ENCODE results near the gene NLRC5.
A peak's percentile ranks its signal among the peaks of the same experiment; 100 is the strongest.

The NLRC5 gene, protein sequence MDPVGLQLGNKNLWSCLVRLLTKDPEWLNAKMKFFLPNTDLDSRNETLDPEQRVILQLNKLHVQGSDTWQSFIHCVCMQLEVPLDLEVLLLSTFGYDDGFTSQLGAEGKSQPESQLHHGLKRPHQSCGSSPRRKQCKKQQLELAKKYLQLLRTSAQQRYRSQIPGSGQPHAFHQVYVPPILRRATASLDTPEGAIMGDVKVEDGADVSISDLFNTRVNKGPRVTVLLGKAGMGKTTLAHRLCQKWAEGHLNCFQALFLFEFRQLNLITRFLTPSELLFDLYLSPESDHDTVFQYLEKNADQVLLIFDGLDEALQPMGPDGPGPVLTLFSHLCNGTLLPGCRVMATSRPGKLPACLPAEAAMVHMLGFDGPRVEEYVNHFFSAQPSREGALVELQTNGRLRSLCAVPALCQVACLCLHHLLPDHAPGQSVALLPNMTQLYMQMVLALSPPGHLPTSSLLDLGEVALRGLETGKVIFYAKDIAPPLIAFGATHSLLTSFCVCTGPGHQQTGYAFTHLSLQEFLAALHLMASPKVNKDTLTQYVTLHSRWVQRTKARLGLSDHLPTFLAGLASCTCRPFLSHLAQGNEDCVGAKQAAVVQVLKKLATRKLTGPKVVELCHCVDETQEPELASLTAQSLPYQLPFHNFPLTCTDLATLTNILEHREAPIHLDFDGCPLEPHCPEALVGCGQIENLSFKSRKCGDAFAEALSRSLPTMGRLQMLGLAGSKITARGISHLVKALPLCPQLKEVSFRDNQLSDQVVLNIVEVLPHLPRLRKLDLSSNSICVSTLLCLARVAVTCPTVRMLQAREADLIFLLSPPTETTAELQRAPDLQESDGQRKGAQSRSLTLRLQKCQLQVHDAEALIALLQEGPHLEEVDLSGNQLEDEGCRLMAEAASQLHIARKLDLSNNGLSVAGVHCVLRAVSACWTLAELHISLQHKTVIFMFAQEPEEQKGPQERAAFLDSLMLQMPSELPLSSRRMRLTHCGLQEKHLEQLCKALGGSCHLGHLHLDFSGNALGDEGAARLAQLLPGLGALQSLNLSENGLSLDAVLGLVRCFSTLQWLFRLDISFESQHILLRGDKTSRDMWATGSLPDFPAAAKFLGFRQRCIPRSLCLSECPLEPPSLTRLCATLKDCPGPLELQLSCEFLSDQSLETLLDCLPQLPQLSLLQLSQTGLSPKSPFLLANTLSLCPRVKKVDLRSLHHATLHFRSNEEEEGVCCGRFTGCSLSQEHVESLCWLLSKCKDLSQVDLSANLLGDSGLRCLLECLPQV (N-terminal part only)

DNA sequence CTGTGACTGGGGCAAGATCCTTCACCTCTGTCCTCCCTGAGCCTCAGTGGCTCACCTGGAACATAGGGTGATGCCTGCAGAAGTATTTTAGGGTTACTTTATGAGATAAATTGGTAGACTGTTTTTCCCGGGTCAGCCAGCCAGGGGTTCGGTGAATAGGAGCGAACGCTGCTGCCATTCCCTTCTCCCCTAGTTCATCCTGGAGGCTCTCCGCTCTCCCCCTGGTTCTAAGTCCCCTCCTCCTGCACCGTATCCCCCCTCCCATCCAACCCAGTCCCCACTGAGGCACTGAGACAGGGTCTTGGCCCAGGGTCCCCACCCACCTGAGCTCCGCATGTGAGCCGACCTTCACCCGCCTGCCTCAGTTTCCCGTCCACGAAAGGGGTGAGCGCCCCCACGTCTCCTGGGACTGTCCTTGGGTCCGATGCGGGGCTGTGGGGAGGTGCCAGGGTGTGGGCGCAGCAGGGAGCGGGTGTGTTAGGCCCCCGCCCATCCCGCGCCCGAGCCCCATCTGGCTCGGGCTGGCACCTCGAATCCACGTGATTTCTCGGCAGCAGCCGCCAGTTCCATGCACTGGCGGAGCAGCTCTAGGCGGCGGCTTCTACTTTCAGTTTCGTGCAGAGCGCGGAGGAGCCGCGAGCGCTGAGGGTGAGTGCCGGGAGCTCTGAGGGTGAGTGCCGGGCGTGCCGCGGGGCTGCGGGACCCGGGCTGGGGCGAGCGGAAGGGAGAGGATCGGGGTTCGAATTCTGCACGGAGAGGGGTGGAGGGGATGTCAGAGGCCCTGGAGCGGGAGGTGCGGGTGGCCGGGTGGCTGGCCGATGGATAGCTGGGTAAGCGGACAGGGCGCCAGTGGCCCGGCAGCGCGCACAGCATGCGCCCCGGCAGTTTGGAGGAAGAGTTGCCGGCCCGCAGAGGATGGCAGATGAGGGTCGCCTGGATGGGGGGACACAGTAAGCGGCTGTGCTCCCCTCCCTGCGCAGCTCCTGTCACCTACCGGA lies at the start of gene NLRC5:
NLRC5 (plus strand) TSS at position 610 of the 998 bp plus-strand sequence. CDS start 31,156 bp downstream, outside the sequence.
- no peak for DNase-seq

DNA sequence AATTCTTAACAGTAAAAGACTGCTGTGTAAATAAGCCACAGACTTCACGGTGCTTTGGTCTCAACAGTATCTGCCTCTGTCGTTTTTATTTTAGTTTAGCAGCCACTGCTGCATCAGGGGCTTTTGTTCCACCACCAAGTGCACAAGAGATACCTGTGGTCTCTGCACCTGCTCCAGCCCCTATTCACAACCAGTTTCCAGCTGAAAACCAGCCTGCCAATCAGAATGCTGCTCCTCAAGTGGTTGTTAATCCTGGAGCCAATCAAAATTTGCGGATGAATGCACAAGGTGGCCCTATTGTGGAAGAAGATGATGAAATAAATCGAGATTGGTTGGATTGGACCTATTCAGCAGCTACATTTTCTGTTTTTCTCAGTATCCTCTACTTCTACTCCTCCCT lies 49.6 kb upstream of the NLRC5 start:
- DNase-seq = peak; percentile 55

DNA sequence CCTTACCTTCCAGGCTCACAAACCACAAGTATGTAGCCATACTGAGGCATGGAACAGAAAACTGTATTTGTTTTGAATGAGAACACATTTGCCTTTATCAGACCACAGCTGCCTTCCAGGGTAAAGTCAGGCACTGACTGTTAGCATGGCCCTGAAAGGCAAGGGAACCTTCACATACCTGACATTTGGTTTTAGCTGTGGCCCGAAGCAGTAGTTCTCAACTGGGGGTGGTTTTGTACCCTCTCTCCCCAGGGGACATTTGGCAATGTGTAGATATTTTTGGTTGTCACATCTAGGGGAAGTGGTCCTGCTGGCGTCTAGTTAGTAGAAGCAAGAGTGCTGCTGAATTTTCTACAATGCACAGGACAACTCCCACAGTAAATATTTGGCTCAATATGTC lies 48.3 kb upstream of the NLRC5 start:
- no peak for DNase-seq

DNA sequence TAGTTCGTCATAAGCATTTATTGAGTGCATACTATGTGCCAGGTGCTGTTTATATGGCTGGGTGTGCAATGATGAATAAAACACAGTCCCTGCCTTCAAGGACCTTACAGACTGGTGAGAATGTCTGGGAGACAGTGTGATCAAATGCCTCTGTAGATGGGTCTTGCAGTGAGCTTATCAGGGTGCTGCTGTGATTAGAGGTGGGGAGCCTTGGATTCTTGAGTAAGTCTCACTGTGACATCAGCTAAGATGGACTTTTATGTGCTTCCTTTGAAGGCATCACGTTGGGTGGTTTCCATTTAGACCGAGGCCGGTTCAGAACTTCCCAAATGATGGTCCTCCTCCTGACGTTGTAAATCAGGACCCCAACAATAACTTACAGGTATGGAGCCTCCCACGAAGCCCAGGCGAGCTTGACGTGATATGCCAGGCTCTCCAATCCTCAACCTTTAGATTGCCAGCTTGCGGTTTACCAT lies 47.5 kb upstream of the NLRC5 start:
- no peak for DNase-seq

DNA sequence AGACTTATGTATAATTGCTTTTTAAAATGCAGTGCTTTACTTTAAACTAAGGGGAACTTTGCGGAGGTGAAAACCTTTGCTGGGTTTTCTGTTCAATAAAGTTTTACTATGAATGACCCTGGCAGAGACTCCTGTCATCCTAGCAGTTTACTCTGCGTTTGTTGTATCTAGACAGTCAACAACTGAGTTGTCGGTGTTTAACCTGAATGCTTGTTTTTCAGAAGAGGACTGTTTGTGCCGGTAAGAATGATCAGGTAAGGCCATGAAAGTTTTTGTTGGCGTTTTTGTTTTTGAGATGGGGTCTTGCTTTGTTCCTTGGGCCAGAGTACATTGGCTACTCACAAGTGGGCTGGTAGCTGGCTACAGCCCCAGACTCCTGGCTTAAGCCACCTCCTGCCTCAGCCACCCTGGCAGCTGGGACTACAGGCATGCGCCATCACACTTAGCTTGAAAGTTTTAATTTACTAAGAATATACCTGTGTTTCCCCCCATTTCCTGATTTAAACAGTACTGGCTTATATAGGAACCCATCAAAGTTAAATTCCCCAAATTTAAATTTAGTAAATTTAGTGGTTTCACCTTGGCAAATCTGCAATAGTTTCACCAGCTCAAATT lies 45.5 kb upstream of the NLRC5 start:
- DNase-seq = no peak

DNA sequence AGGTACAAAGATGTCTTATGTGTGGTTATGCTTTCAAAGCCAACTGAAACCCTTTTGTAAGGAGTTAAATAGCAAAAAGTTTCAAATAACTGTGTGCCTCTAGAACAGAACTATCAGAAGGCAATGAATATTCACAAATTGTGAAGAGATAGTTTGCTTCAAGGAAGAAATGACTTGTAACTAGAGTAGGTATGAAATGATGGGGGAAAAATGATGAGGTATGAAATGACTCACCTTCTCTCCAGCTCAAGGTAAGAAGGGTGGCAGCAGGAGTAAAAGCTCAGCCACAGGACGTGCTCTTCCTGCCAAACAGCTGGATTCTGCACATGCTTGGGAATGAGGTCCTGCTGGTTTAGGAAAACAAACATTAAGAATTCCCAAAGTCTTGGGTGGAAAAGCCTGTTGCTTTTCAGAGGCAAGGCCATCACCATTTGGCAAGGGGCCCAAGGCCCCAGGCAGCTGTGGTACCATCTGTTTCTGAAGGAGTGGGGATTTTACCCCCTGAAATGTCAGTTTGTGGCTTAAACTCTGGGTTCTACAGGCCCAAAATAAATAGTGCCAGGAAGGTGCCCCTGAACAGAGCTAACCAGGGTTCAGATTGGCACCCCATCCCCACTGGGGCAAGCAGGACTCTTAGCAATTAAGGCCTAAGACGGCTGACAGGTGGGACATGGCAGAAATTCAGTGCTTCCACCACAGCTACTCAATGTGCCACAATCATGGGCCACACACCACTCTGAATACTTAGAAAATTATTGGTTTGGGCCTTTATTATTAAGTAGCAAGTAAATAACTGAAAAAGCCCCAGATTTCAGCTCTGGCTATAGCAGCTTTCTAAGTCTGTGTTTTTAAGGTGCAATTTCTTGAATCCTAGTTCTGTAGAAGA lies 44.2 kb upstream of the NLRC5 start:
- no peak for DNase-seq

DNA sequence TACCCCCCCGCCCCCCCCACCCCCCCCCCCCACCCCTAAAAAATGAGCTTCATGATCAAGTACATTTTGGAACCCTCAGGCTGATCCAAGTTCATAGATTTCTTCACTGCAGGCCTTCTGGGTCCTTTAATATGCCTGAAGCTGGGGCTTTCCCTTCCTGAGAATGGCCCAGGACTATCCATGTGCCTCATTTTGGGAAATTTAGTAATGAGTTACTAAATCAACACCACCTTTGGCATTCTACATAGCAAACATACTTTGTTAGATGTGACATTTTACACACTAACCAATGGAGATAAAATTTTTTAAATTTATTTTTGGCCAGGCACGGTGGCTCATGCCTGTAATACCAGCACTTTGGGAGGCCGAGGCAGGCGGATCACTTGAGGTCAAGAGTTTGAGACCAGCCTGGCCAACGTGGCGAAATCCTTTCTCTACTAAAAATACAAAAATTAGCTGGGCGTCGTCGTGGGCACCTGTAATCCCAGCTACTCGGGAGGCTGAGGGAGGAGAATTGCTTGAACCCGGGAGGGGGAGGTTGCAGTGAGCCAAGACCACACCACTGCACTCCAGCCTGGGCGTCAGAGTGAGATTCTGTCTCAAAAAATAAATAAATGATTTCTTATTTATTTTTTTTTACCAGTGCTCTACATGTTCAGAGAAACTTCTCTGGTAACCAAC lies 43.4 kb upstream of the NLRC5 start:
- no peak for DNase-seq

DNA sequence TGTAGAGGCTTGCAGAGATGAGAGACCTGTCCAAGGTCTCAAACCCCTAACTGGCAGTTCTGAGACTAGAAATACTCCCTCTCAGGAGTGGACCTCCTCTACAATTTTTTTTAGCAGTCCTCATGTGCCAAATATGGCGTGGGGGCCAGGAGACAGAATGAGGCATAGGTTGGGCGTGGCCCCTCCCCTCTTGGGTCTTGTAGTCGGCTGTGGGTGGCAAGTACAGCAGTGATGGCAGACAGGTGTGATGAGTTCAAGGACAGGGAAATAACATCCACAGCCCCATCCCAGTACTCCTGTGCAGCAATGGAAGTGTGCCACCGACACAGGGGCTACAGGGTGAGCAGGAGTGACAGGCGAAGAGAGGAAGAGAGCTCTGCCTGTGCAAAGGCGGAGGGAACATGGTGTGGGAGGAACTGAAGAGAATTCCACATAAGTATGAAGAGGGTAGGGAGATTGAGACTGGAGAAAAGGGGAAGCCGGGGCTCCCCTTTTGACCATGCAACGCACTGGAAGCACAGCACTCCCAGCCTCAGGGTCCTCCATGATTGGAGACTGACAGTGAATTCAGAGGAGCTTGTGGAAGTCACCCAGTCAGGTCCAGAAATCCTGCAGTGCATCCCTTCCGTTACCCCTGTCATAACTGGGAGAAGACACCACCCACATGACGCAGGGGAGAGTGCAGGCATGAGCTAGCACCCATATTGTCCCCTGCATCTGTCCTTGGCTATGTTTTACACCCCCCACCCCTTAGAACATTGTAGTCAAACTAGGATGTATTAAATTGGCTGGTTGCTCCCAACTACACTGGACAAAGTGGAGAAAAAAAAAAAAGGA lies 42.4 kb upstream of the NLRC5 start:
- DNase-seq = no peak

DNA sequence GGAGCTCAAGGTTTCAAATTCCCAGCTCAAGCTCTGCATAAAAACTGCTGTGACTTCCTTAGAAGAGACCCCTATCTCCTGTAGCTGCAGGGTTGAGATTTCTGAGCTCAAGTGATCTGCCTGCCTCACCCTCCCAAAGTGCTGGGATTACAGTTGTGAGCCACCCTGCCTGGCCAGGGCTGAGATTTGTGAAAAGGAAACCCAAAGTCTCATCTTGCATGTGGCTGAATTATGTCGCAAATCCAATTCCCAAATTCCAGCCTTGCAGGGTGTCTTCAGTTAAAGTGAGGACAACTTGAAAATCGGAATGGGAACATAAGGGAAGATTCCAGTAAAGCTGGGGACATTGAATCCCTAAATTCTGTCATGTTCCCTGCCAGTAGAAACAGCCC lies 41.8 kb upstream of the NLRC5 start:
- DNase-seq = no peak

DNA sequence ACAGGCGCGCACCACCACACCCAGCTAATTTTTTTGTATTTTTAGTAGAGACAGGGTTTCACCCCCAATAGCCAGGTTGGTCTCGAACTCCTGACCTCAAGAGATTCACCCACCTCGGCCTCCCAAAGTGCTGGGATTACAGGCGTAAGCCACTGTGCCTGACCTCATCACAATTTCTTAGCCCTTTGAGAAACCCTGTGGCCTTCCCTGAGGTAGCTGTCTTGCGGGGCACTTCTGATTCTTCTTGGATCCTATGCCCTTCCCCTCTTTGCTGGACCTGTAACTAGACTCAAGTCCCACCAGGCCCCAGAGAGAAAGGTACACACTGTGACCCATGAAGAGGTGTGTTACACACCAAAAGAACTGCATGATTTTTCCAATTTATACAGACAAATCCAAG lies 41.1 kb upstream of the NLRC5 start:
- DNase-seq = no peak

DNA sequence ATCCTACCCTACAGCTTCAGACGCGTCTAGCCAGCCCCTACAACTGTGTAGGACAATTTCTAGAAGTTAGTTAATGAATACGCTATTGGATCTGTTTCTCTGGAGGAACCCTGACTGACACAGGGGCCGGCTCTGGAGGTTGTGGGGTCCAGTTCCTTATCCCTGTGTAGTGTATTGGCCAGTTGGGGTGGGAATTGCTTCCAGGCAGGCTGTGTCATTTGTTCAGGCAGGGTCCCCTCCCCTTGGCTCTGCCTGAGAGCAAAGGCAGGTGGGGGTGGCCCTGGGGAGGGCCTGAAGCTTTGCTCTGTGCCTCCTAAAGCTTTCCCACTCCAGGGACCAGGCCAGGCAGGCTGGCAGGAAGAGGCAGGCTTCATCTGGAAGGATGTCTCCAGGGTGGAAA lies 39.3 kb upstream of the NLRC5 start:
- no peak for DNase-seq

DNA sequence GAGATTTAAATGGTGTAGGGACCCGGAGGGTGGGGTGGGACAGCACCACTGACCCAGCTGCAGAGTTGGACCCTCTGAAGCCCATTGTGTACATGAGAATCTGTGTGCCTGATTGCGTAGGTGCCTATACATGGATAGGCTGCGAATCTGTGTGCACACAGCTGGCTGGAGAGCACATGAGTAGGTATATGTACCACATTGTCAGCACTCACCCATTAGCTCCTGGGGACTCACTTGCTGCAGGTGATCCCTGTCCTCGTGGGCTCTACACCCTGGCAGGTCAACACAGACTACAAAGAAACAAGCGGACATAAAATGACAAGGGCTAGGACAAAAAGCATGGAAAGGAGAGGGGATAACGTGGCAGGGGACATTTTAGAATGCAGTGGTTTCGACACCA lies 38.9 kb upstream of the NLRC5 start:
- DNase-seq = no peak

DNA sequence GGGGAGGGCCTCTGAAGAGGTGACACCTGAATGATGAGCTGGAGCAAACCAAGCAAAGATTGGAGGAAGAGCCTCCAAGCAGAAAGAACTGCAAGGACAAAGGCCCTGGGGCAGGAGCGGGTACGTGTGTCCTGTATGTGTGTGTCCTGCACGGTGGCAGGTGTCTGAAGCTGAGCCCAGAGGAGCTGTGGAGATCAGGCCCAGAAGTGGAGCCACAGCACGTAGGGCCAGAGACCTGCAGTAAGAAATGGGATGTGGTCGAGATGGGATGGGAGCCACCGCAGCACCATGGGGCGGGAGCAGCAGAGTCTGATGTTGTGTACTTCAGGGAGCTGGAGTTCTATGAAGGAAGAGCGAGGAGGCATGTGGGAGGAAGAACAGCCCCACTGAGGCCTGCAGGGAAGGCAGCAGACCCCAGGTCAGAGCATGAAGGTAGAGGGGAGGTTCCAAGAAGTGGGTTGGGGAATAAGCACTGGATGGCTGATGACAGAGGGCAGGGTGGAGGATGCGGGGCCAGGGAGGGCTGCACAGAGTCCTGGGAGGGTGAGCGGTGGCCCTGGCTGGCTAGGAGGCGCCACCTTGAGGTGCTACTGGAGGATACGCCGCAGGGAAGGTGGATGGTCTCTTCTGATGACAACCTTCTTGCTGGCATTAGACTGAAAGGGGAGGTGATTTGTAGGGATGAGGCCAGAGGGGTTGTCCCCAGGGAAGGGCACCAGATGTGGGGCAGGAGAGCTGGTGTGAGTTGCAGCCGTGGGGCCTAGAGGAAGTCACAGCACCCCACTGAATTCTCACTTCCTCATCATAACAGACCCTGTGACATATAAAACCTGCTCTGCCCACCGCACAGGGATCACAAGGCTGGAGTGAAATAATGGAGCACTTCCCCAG lies 38.2 kb upstream of the NLRC5 start:
- no peak for DNase-seq

DNA sequence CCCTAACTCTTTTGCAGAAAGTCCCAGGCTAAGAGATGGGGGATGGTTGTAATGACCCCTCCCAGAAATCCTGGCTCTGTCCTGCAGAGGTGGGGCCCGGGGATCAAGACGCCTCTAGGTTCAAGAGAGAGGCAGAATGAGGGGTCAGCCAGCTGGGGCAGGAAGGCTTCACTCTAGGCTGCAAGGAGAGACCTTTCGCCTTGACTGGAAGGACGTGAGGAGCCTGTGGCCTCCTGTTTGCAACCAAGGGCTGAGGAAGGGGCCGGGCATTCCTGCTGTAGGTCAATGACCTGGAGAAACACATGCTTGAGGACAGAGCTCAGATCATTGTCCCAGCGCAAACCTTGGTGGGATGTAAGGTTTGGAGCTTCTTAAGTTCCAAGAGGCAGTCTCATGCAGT lies 36.4 kb upstream of the NLRC5 start:
- DNase-seq = no peak

DNA sequence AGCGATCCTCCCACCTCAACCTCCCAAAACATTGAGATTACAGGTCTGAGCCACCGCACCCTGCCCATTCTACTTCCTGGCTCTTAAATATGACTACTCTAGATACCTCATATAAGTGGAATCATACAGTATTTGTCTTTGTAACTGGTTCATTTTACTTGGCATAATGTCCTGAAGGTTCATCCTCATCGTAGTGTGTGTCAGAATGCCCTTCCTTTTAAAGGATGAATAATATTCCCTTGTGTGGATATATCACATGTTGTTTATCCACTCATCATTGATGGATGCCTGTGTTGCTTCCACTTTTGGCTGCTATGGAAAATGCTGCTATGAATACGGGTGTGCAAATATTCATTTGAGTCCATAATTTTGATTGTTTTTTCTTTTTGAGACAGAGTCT lies 33.3 kb upstream of the NLRC5 start:
- no peak for DNase-seq

DNA sequence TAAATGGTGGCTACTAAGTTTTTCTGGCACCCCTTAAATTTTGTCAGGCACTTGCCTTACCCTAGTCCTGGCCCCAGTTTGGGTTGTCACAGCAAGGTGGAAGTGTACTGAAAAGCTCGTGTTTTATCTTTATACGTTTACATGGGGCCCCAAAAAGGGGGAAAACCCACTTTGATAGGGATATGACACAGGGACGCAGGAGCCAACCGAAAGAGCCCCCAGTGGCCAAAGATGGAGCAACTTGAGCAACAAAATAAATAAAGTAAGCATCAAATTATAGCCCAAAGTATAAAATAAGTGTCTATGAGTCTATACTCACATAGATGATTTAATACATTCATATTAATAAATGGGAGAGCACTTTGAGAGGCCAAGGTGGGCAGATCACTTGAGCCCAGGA lies 32.6 kb upstream of the NLRC5 start:
- no peak for DNase-seq

DNA sequence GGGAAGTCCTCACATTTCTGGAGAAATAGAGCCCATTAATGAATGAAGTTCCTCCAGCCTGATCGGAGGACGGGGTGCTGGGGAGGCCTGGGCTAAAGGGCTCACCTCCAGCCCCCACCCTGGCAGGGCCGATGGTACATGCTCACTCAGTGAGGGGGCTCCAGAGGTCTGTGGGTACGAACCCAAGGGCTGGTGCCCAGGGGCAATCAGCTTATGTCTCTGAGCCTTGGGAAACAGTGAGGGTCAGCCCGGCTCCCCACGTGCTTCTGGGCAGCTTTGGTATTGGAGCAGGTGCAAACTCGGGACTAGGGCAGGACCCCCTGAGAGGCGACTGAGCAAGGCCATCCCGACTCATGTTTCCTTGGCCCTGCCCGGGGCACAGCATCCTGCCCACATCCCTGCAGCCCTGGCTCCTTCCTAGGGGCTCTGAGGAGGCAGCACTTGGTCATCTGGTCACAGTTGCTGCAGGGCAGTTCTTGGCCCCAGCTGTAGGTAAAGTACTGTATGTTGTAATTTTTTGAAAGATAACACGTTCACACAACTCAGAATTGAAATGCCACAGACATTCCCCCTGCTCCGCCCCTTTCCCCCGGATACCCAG lies 28.6 kb upstream of the NLRC5 start:
- DNase-seq = no peak

Data from NCI-H1436 treated with DMSO at 0.1 percent for 48 hours (cell line).